Measurements from ENCODE around the gene ESCO1. TPM values are rescaled to one million over a fixed set of nuclear protein-coding genes. Genes with fewer than 3 reads are reported as not detected.

ESCO1 gene
- polyA plus RNA-seq, 1 donor (not counting 4 experiments of a cell fraction or from before 2014, with no cell fraction given), result 12.1 TPM

GRCh38 chr18:21605213-21605612 lies 4.7 kb upstream of the ESCO1 start:
- no peaks in the 10 kb centered on the region for H3K4me1 ChIP-seq (ENCODE audit: control insufficient read depth, extremely low read depth, insufficient read depth, low read length)
- dilution Hi-C loops (cut with MboI; ENCODE audit: extremely low pct_ligation_motif_present, low sequenced_read_pairs), result no loop called here
- no peak overlapping the region for H3K9ac ChIP-seq (ENCODE audit: control insufficient read depth, extremely low read depth, insufficient read depth, low read length)
- H2AFZ ChIP-seq (ENCODE audit: control insufficient read depth, low read length), result no peak overlapping the region
- H3K36me3 ChIP-seq (ENCODE audit: control insufficient read depth in 2 of 2, extremely low read depth in 1 of 2, insufficient read depth in 2 of 2, low read length in 2 of 2), result no peaks in the 10 kb centered on the region
- H3K4me3 ChIP-seq (ENCODE audit: control insufficient read depth in 2 of 3, extremely low read depth in 1 of 3, insufficient read depth in 2 of 3, low read depth in 1 of 3, low read length in 3 of 3), result no peak overlapping the region
- H3K9me3 ChIP-seq (ENCODE audit: control insufficient read depth, low read depth, low read length), result no peaks in the 10 kb centered on the region
- H3K27ac ChIP-seq (ENCODE audit: control insufficient read depth, insufficient read depth, low read length), result no peak overlapping the region
- H3K27me3 ChIP-seq (ENCODE audit: control insufficient read depth, extremely low read depth, insufficient read depth, low read length), result no peaks in the 10 kb centered on the region
- DNase-seq (ENCODE audit: low read depth, low spot score), result no peak
- no peak for FAIRE-seq
- no peaks in the 10 kb centered on the region for H4K20me1 ChIP-seq (ENCODE audit: control insufficient read depth, extremely low read depth, insufficient read depth, low read length)
- TF ChIP-seq CTCF (optimal IDR thresholded peaks at IDR 0.05 in 1 of 3, IDR thresholded peaks at IDR 0.05 in 1 of 3, conservative IDR thresholded peaks at IDR 0.05 in 1 of 3; ENCODE audit: extremely low read depth in 1 of 3, insufficient read depth in 2 of 3, low read length in 3 of 3) (no peak), EZH2 (IDR thresholded peaks at IDR 0.05; ENCODE audit: low read length) (no peak)
- H3K9me1 ChIP-seq (ENCODE audit: control insufficient read depth, extremely low read depth, insufficient read depth, low read length), result no peaks in the 10 kb centered on the region
- H3K79me2 ChIP-seq (ENCODE audit: control insufficient read depth, insufficient read depth, low read length), result no peaks in the 10 kb centered on the region
- no peak overlapping the region for H3K4me2 ChIP-seq (ENCODE audit: control insufficient read depth, extremely low read depth, insufficient read depth, low read depth, low read length)

- no peaks in the 10 kb centered on the region for H3K36me3 ChIP-seq (ENCODE audit: control insufficient read depth in 2 of 2, extremely low read depth in 1 of 2, insufficient read depth in 2 of 2, low read length in 2 of 2)
- no peaks in the 10 kb centered on the region for H4K20me1 ChIP-seq (ENCODE audit: control insufficient read depth, extremely low read depth, insufficient read depth, low read length)
- TF ChIP-seq EZH2 (IDR thresholded peaks at IDR 0.05; ENCODE audit: low read length), result no peak
- no peak for TF ChIP-seq CTCF (optimal IDR thresholded peaks at IDR 0.05 in 1 of 3, IDR thresholded peaks at IDR 0.05 in 1 of 3, conservative IDR thresholded peaks at IDR 0.05 in 1 of 3; ENCODE audit: extremely low read depth in 1 of 3, insufficient read depth in 2 of 3, low read length in 3 of 3)
- no peak overlapping the region for H3K4me2 ChIP-seq (ENCODE audit: control insufficient read depth, extremely low read depth, insufficient read depth, low read depth, low read length)
- no peaks in the 10 kb centered on the region for H3K27me3 ChIP-seq (ENCODE audit: control insufficient read depth, extremely low read depth, insufficient read depth, low read length)
- no peaks in the 10 kb centered on the region for H3K4me1 ChIP-seq (ENCODE audit: control insufficient read depth, extremely low read depth, insufficient read depth, low read length)
- H3K27ac ChIP-seq (ENCODE audit: control insufficient read depth, insufficient read depth, low read length), result no peak overlapping the region
- H3K9me3 ChIP-seq (ENCODE audit: control insufficient read depth, low read depth, low read length), result no peaks in the 10 kb centered on the region
- H3K79me2 ChIP-seq (ENCODE audit: control insufficient read depth, insufficient read depth, low read length), result peaks cover 3% of the 10 kb centered on the region
- dilution Hi-C loops (cut with MboI; ENCODE audit: extremely low pct_ligation_motif_present, low sequenced_read_pairs), result no loop called here
- FAIRE-seq (no peak), DNase-seq (ENCODE audit: low read depth, low spot score) (no peak)
- no peak overlapping the region for H2AFZ ChIP-seq (ENCODE audit: control insufficient read depth, low read length)
- H3K9ac ChIP-seq (ENCODE audit: control insufficient read depth, extremely low read depth, insufficient read depth, low read length), result no peak overlapping the region
- no peak overlapping the region for H3K4me3 ChIP-seq (ENCODE audit: control insufficient read depth in 2 of 3, extremely low read depth in 1 of 3, insufficient read depth in 2 of 3, low read depth in 1 of 3, low read length in 3 of 3)
- H3K9me1 ChIP-seq (ENCODE audit: control insufficient read depth, extremely low read depth, insufficient read depth, low read length), result no peaks in the 10 kb centered on the region
Observed at GRCh38 chr18:21604671-21605070, 4.2 kb upstream of the ESCO1 start.
